Measurements from ENCODE around the gene CHAC1.

DNA sequence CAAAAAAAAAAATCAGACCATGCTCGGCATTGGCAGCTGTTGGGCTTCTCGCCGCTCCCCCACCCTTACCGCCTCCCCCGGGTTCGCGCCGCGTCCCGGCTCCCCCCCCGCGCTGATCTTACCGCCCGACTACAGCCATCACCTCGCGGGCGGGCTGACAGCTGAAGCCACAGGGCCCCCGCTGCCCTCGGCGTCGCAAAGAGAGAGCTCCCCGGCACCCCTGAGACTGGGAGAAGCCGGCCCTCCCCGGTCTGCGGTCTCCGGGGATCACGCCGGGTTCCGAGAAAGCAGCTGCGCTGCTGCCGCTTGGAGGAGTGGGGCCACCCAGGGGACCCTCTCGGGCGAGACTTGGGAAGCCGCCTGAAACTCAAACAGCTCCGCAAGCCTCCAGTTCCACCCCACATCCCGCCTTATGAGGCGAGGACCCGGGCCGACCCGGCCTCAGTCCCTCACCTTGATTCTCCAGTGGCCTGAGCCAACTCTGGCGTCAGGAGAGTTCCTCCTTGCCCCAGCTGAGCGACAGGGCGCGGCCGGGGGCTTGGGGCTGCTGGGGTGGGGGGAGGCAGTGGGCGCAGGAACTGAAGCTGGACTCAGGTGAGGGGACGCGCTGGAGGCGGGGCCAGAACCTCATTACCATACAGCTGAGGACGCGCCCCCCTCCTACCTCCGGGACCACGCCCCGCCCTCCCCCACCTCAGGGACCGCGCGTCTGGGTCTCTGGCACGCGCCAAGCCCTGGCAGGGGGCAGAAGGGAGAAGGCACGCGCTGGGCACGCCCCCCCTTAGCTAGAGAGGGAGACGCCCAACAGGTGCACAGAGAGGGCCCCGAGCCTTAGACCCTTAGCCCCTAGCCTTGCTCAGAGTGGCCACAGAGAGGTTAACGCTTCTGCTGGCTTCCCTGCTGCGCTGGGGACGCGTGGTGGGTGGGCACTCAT lies 25.1 kb upstream of the CHAC1 start:
- TF ChIP-seq, protein P1, sequence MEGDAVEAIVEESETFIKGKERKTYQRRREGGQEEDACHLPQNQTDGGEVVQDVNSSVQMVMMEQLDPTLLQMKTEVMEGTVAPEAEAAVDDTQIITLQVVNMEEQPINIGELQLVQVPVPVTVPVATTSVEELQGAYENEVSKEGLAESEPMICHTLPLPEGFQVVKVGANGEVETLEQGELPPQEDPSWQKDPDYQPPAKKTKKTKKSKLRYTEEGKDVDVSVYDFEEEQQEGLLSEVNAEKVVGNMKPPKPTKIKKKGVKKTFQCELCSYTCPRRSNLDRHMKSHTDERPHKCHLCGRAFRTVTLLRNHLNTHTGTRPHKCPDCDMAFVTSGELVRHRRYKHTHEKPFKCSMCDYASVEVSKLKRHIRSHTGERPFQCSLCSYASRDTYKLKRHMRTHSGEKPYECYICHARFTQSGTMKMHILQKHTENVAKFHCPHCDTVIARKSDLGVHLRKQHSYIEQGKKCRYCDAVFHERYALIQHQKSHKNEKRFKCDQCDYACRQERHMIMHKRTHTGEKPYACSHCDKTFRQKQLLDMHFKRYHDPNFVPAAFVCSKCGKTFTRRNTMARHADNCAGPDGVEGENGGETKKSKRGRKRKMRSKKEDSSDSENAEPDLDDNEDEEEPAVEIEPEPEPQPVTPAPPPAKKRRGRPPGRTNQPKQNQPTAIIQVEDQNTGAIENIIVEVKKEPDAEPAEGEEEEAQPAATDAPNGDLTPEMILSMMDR (IDR thresholded peaks at IDR 0.05) = no peak
- TF ChIP-seq POLR2A (IDR thresholded peaks at IDR 0.05) (no peak), POLR2AphosphoS5 (IDR thresholded peaks at IDR 0.05) (no peak)

Measured in breast epithelium (tissue), 3 donors.